DOHH2 (cell line): ENCODE results near the gene KRT15.

ENCODE experiments used
- H3F3A ChIP-seq: fragments of 200-600 bp; sonication (generic), shearing (Covaris generic); 2 replicates; pipeline ENCODE4 v1.6.0; 2016; ENCODE audit warnings: antibody characterized with exemption, mild to moderate bottlenecking; ENCODE audit not compliant: control insufficient read depth, insufficient read depth
- H3K27ac ChIP-seq: fragments of 200-600 bp; sonication (generic); 2 replicates; pipeline ENCODE4 v1.5.1; 2014; ENCODE audit warnings: low read depth, mild to moderate bottlenecking, low read length, moderate library complexity
- H3K27me3 ChIP-seq: fragments of 200-600 bp; sonication (generic); 2 replicates; pipeline ENCODE4 v1.6.1; 2014; ENCODE audit warnings: mild to moderate bottlenecking, low read length, mixed read lengths; ENCODE audit not compliant: control insufficient read depth
- H3K36me3 ChIP-seq: fragments of 200-600 bp; sonication (generic); 2 replicates; pipeline ENCODE4 v1.6.1; 2014; ENCODE audit warnings: mild to moderate bottlenecking, low read length, moderate library complexity, mixed read lengths; ENCODE audit not compliant: control insufficient read depth
- H3K4me1 ChIP-seq: fragments of 200-600 bp; sonication (generic); 2 replicates; pipeline ENCODE4 v1.6.1; 2014; ENCODE audit warnings: mild to moderate bottlenecking, low read length, mixed read lengths; ENCODE audit not compliant: control insufficient read depth
- H3K4me2 ChIP-seq: fragments of 200-600 bp; sonication (generic); 2 replicates; pipeline ENCODE4 v1.6.0; 2014; ENCODE audit warnings: mild to moderate bottlenecking, low read length, moderate library complexity
- H3K4me3 ChIP-seq: fragments of 200-600 bp; sonication (generic); 2 replicates; pipeline ENCODE4 v1.5.1; 2014; ENCODE audit warnings: mild to moderate bottlenecking, low read length, mixed read lengths
- H3K79me2 ChIP-seq: fragments of 200-600 bp; sonication (generic); 2 replicates; pipeline ENCODE4 v1.6.1; 2014; ENCODE audit warnings: mild to moderate bottlenecking, low read length, mixed read lengths; ENCODE audit not compliant: control insufficient read depth
- H3K9me2 ChIP-seq: fragments of 200-600 bp; sonication (generic); replicated peaks from 2 replicates; pipeline ENCODE4 v1.6.1; 2014; ENCODE audit warnings: mild to moderate bottlenecking, low read length, mixed read lengths; ENCODE audit not compliant: control insufficient read depth
- H3K9me3 ChIP-seq: fragments of 200-600 bp; sonication (generic); 2 replicates; pipeline ENCODE4 v1.6.1; 2014; ENCODE audit warnings: antibody characterized with exemption, low read length, mixed read lengths; ENCODE audit not compliant: control insufficient read depth, insufficient read depth
- H4K20me1 ChIP-seq: fragments of 200-600 bp; sonication (generic); 2 replicates; pipeline ENCODE4 v1.6.0; 2014; ENCODE audit warnings: low read depth, mild to moderate bottlenecking, antibody characterized with exemption, low read length, moderate library complexity; ENCODE audit not compliant: control insufficient read depth, insufficient read depth
- EZH2phosphoT487 ChIP-seq: fragments of 200-600 bp; sonication (generic); IDR thresholded peaks from 2 replicates; pipeline ENCODE4 v1.6.1; 2017; ENCODE audit warnings: borderline replicate concordance, mild to moderate bottlenecking, antibody characterized with exemption, low read length, moderate library complexity, mixed read lengths
- TF ChIP-seq, protein P1 (sequence below): fragments of 200-600 bp; sonication (generic); IDR thresholded peaks from one replicate; pipeline ENCODE4 v1.5.1; 2014; ENCODE audit warnings: antibody characterized with exemption, mild to moderate bottlenecking, low read depth, low read length; ENCODE audit not compliant: poor library complexity, severe bottlenecking

The KRT15 gene

DNA sequence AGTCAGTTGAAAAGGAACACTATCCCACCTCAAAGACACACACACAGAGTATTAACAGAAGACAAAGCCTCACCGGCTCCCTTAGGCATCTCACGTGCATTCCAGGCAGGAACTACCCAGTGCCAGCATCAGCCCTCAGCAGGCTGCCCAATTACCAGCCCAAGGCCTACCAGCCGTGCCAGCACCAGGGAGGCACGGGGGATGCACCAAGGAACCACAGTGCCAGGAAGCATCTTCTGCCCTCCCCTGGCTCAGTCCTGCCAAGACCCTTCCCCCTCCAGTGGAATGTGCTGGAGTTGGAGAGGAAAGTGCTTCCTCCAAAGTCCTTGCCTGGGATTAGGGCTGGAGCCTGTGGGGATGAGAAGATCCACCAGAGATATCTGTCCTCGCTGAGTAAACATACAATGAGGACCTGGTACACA, 20.4 kb upstream of the KRT15 start:
- Histone ChIP-seq H3K4me1 (no peaks in the 10 kb centered on the region), H3K4me3 (no peak overlapping the region), H3K4me2 (no peak overlapping the region), H3K27ac (no peak overlapping the region), H4K20me1 (no peaks in the 10 kb centered on the region), H3F3A (no peaks in the 10 kb centered on the region), H3K79me2 (no peaks in the 10 kb centered on the region), H3K9me3 (no peaks in the 10 kb centered on the region), H3K9me2 (no peaks in the 10 kb centered on the region), H3K27me3 (no peaks in the 10 kb centered on the region; the same call in 1 of the 2 replicates), H3K36me3 (no peaks in the 10 kb centered on the region)
- no peak for TF ChIP-seq EZH2phosphoT487
- TF ChIP-seq, protein P1, sequence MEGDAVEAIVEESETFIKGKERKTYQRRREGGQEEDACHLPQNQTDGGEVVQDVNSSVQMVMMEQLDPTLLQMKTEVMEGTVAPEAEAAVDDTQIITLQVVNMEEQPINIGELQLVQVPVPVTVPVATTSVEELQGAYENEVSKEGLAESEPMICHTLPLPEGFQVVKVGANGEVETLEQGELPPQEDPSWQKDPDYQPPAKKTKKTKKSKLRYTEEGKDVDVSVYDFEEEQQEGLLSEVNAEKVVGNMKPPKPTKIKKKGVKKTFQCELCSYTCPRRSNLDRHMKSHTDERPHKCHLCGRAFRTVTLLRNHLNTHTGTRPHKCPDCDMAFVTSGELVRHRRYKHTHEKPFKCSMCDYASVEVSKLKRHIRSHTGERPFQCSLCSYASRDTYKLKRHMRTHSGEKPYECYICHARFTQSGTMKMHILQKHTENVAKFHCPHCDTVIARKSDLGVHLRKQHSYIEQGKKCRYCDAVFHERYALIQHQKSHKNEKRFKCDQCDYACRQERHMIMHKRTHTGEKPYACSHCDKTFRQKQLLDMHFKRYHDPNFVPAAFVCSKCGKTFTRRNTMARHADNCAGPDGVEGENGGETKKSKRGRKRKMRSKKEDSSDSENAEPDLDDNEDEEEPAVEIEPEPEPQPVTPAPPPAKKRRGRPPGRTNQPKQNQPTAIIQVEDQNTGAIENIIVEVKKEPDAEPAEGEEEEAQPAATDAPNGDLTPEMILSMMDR, result no peak

DNA sequence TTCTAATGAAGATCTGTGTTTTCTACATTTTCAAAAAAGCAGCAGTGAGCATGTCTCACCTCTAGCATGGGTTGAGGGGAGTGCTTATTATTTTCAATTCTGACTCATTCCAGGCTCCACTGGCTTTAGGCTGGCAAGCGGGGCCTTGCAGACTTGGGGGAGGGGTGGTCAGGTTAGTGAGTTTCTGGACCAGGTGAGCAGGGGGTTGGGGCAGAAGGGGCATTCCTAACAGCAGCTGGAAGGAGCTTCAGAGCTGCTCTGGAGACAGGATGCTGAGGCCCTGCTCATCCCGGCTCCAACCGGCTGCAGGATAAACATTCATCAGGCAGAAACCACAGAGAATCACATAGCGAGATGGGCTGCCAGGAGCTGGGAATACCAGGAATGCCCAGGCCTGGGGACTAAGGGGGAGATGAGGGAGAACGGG, 19.9 kb upstream of the KRT15 start:
- Histone ChIP-seq H3K4me2 (no peak overlapping the region), H3K27ac (no peak overlapping the region), H3K36me3 (no peaks in the 10 kb centered on the region), H3K9me2 (no peaks in the 10 kb centered on the region), H3F3A (no peaks in the 10 kb centered on the region), H3K79me2 (no peaks in the 10 kb centered on the region), H4K20me1 (no peaks in the 10 kb centered on the region), H3K4me1 (no peaks in the 10 kb centered on the region), H3K27me3 (no peaks in the 10 kb centered on the region; the same call in 1 of the 2 replicates), H3K4me3 (no peak overlapping the region), H3K9me3 (no peaks in the 10 kb centered on the region)
- no peak for TF ChIP-seq EZH2phosphoT487
- TF ChIP-seq, protein P1, result no peak

DNA sequence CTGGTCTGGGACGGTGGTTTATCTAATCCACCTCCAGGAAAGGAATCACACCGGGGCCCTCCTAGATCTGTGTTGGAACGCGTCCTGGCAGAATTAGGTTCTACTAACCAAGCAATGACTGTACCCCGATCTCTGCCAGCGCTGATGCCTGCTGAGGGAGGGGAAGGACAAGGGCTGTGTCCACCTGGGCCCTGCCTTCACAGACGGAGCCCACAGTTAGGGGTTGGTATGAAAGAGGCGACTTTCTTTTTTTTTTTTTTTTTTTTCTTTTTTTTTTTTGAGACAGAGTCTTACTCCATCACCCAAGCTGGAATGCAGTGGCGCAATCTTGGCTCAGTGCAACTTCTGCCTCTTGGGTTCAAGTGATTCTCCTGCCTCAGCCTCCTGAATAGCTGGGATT, 19.3 kb upstream of the KRT15 start:
- TF ChIP-seq, protein P1, result no peak
- TF ChIP-seq EZH2phosphoT487, result no peak
- no peak overlapping the region for H3K4me2 ChIP-seq

DNA sequence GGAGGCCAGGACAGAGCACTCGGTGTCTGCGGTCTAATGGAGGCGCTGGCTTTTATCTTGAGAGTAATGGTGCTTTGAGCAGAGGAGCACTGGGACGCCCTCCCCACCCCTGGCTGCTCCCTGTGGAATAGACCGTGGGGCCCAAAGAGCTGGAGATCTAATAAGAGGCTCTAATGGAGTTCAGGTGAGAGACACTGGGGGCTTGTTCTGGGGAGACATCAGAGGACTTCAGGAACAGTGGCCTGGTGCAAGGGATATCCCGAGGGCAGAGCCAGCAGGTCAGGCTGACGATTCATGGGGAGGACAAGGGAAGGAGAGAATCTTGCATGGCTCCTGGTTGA, 18.9 kb upstream of the KRT15 start:
- Histone ChIP-seq H4K20me1 (no peaks in the 10 kb centered on the region), H3K4me2 (no peak overlapping the region), H3F3A (no peaks in the 10 kb centered on the region), H3K9me2 (no peaks in the 10 kb centered on the region), H3K27me3 (no peaks in the 10 kb centered on the region; the same call in 1 of the 2 replicates), H3K9me3 (no peaks in the 10 kb centered on the region), H3K4me3 (no peak overlapping the region), H3K36me3 (no peaks in the 10 kb centered on the region), H3K79me2 (no peaks in the 10 kb centered on the region), H3K4me1 (no peaks in the 10 kb centered on the region), H3K27ac (no peak overlapping the region)
- TF ChIP-seq EZH2phosphoT487, result no peak
- TF ChIP-seq, protein P1, result no peak

More for the DNA sequence above, 19.3 kb upstream of the KRT15 start:
- no peaks in the 10 kb centered on the region for H3F3A ChIP-seq
- H3K36me3 ChIP-seq, result no peaks in the 10 kb centered on the region
- no peak overlapping the region for H3K4me3 ChIP-seq
- no peaks in the 10 kb centered on the region for H3K9me3 ChIP-seq
- H3K4me1 ChIP-seq, result no peaks in the 10 kb centered on the region
- no peaks in the 10 kb centered on the region; the same call in 1 of the 2 replicates for H3K27me3 ChIP-seq
- H3K27ac ChIP-seq, result no peak overlapping the region
- H4K20me1 ChIP-seq, result no peaks in the 10 kb centered on the region
- no peaks in the 10 kb centered on the region for H3K79me2 ChIP-seq
- H3K9me2 ChIP-seq, result no peaks in the 10 kb centered on the region
